DOHH2 (cell line): Measurements from ENCODE around the gene ABR.

ENCODE experiments used
- H3F3A ChIP-seq: fragments of 200-600 bp; sonication (generic), shearing (Covaris generic); 2 replicates; pipeline ENCODE4 v1.6.0; 2016; ENCODE audit warnings: antibody characterized with exemption, mild to moderate bottlenecking; ENCODE audit not compliant: control insufficient read depth, insufficient read depth
- H3K27ac ChIP-seq: fragments of 200-600 bp; sonication (generic); 2 replicates; pipeline ENCODE4 v1.5.1; 2014; ENCODE audit warnings: low read depth, mild to moderate bottlenecking, low read length, moderate library complexity
- H3K27me3 ChIP-seq: fragments of 200-600 bp; sonication (generic); 2 replicates; pipeline ENCODE4 v1.6.1; 2014; ENCODE audit warnings: mild to moderate bottlenecking, low read length, mixed read lengths; ENCODE audit not compliant: control insufficient read depth
- H3K36me3 ChIP-seq: fragments of 200-600 bp; sonication (generic); 2 replicates; pipeline ENCODE4 v1.6.1; 2014; ENCODE audit warnings: mild to moderate bottlenecking, low read length, moderate library complexity, mixed read lengths; ENCODE audit not compliant: control insufficient read depth
- H3K4me1 ChIP-seq: fragments of 200-600 bp; sonication (generic); 2 replicates; pipeline ENCODE4 v1.6.1; 2014; ENCODE audit warnings: mild to moderate bottlenecking, low read length, mixed read lengths; ENCODE audit not compliant: control insufficient read depth
- H3K4me2 ChIP-seq: fragments of 200-600 bp; sonication (generic); 2 replicates; pipeline ENCODE4 v1.6.0; 2014; ENCODE audit warnings: mild to moderate bottlenecking, low read length, moderate library complexity
- H3K4me3 ChIP-seq: fragments of 200-600 bp; sonication (generic); 2 replicates; pipeline ENCODE4 v1.5.1; 2014; ENCODE audit warnings: mild to moderate bottlenecking, low read length, mixed read lengths
- H3K79me2 ChIP-seq: fragments of 200-600 bp; sonication (generic); 2 replicates; pipeline ENCODE4 v1.6.1; 2014; ENCODE audit warnings: mild to moderate bottlenecking, low read length, mixed read lengths; ENCODE audit not compliant: control insufficient read depth
- H3K9me2 ChIP-seq: fragments of 200-600 bp; sonication (generic); replicated peaks from 2 replicates; pipeline ENCODE4 v1.6.1; 2014; ENCODE audit warnings: mild to moderate bottlenecking, low read length, mixed read lengths; ENCODE audit not compliant: control insufficient read depth
- H3K9me3 ChIP-seq: fragments of 200-600 bp; sonication (generic); 2 replicates; pipeline ENCODE4 v1.6.1; 2014; ENCODE audit warnings: antibody characterized with exemption, low read length, mixed read lengths; ENCODE audit not compliant: control insufficient read depth, insufficient read depth
- H4K20me1 ChIP-seq: fragments of 200-600 bp; sonication (generic); 2 replicates; pipeline ENCODE4 v1.6.0; 2014; ENCODE audit warnings: low read depth, mild to moderate bottlenecking, antibody characterized with exemption, low read length, moderate library complexity; ENCODE audit not compliant: control insufficient read depth, insufficient read depth
- EZH2phosphoT487 ChIP-seq: fragments of 200-600 bp; sonication (generic); IDR thresholded peaks from 2 replicates; pipeline ENCODE4 v1.6.1; 2017; ENCODE audit warnings: borderline replicate concordance, mild to moderate bottlenecking, antibody characterized with exemption, low read length, moderate library complexity, mixed read lengths
- TF ChIP-seq, protein P1 (sequence below): fragments of 200-600 bp; sonication (generic); IDR thresholded peaks from one replicate; pipeline ENCODE4 v1.5.1; 2014; ENCODE audit warnings: antibody characterized with exemption, mild to moderate bottlenecking, low read depth, low read length; ENCODE audit not compliant: poor library complexity, severe bottlenecking

Gene ABR

DNA sequence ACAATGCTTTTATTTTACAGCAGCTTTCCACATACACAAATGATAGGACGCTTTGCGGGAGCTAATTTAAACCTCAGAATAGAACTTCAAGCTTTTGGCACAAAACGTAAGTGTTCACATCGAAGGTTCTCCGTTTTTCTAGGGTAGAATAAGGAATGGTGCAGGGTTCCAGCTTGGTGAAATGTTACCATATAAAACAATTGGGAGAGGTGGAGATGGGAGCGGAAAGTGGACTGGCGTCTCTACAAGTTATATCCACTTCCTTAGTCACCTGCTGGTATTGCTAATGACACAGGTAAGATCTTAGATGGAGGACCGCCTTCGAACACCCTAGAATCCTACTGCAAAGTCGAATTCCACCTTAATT lies 198.5 kb downstream of the ABR start:
- H3K27me3 ChIP-seq = peaks cover 22% of the 10 kb centered on the region
- no peaks in the 10 kb centered on the region for H3K36me3 ChIP-seq
- no peaks in the 10 kb centered on the region for H4K20me1 ChIP-seq
- H3K79me2 ChIP-seq = no peaks in the 10 kb centered on the region
- H3F3A ChIP-seq = peaks cover 14% of the 10 kb centered on the region
- H3K9me3 ChIP-seq = no peaks in the 10 kb centered on the region
- no peaks in the 10 kb centered on the region for H3K9me2 ChIP-seq
- peaks cover 23% of the 10 kb centered on the region for H3K4me1 ChIP-seq
- peak overlapping the region; percentile 88 for H3K27ac ChIP-seq
- peak overlapping the region; percentile 94 for H3K4me2 ChIP-seq
- peak overlapping the region; percentile 53 for H3K4me3 ChIP-seq
- TF ChIP-seq, protein P1, sequence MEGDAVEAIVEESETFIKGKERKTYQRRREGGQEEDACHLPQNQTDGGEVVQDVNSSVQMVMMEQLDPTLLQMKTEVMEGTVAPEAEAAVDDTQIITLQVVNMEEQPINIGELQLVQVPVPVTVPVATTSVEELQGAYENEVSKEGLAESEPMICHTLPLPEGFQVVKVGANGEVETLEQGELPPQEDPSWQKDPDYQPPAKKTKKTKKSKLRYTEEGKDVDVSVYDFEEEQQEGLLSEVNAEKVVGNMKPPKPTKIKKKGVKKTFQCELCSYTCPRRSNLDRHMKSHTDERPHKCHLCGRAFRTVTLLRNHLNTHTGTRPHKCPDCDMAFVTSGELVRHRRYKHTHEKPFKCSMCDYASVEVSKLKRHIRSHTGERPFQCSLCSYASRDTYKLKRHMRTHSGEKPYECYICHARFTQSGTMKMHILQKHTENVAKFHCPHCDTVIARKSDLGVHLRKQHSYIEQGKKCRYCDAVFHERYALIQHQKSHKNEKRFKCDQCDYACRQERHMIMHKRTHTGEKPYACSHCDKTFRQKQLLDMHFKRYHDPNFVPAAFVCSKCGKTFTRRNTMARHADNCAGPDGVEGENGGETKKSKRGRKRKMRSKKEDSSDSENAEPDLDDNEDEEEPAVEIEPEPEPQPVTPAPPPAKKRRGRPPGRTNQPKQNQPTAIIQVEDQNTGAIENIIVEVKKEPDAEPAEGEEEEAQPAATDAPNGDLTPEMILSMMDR = peak; percentile 13
- no peak for TF ChIP-seq EZH2phosphoT487

DNA sequence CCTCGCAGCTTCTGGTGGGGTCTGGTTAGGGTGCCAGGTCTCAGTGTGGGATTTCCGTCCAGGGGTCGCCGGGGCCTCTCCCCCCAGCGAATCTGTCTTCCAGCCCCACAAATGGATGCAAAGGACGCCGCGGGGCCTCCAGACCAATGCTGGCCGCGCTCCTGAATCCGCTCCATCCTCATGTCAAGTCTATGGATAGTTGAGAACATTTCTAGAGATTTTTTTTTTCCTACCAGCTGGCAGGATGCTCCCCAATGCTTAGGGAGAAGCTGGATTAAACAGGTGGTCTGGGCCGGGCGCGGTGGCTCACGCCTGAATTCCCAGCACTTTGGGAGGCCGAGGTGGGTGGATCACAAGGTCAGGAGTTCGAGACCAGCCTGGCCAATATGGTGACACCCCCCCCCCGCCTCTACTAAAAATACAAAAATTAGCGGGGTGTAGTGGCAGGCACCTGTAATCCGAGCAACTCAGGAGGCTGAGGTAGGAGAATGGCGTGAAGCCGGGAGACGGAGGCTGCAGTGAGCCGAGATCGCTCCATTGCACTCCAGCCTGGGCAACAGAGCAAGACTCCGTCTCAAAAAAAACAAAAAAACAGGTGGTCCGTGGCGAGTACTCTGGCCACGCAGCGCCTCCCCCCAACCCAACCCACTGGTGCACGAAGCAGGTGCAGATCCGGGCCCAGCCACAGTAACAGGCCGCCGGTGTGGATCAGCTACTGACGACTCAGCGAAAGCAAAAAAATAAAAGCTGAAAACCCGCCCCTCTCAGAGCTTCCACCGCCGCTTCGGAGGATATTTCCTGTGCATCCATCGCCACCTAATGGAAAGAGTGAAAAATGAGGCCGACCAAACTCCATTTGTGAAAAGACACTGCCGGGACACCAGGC lies 199.1 kb downstream of the ABR start:
- TF ChIP-seq EZH2phosphoT487 = no peak
- TF ChIP-seq, protein P1 = peak; percentile 79
- H3K9me2 ChIP-seq = no peaks in the 10 kb centered on the region
- peak overlapping the region; percentile 88 for H3K27ac ChIP-seq
- peak overlapping the region; percentile 74 for H3K4me3 ChIP-seq
- no peaks in the 10 kb centered on the region for H4K20me1 ChIP-seq
- H3F3A ChIP-seq = peaks cover 14% of the 10 kb centered on the region
- H3K4me1 ChIP-seq = peaks cover 23% of the 10 kb centered on the region
- H3K79me2 ChIP-seq = no peaks in the 10 kb centered on the region
- H3K27me3 ChIP-seq = peaks cover 22% of the 10 kb centered on the region
- H3K4me2 ChIP-seq = peak overlapping the region; percentile 94
- no peaks in the 10 kb centered on the region for H3K9me3 ChIP-seq
- no peaks in the 10 kb centered on the region for H3K36me3 ChIP-seq

DNA sequence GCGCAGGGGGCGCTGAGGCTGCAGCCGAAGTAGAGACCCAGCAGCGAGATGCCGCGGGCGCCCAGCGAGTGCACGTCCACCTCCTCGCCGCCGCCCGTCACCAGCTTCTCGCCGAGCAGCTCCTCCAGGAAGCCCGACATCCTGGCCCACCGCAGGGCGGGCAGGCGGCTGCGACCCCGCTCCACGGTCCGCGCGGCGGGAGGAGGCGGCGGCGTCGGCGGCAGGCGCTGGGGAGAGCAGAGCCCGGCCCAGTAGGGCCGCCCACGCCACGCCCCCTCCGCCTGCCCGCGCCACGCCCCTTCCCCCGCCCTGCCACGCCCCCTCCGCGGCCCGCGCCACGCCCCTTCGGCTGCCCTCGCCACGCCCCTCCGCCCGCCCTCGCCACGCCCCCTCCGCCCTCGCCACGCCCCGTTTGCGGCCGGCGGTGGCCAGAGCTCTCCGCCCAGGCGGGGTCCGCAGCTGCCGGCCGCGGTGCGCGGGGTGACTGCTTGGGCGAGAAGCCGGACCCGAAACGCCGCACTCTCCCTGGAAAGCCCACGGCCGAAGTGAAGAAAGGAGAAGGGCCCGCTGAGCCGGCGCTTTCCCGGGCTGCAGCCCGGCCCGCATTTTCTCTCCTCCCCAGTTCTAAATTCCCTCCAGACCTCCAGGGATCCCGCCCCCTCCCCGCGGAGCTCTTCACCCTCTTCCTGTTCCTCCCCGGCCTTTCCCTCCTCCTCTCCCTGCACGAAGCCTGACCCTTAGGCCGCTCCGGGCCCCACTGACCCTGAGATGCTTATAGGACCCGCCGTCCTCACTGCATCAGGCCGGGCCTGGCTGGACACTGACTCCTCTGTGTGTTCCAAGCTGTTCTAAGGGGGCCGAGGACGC lies 200.0 kb downstream of the ABR start, which contains the start of gene NXN:
Gene NXN (minus strand): TSS at position 238 of the 867 bp plus-strand sequence.
- H3K27ac ChIP-seq = peak within 1 kb of the TSS; percentile 88
- H3K4me3 ChIP-seq = peak within 1 kb of the TSS; percentile 76
- no peaks in the 10 kb centered on the region for H3K79me2 ChIP-seq
- no peaks in the 10 kb centered on the region for H4K20me1 ChIP-seq
- H3K4me1 ChIP-seq = peaks cover 23% of the 10 kb centered on the region
- no peaks in the 10 kb centered on the region for H3K36me3 ChIP-seq
- H3F3A ChIP-seq = peaks cover 14% of the 10 kb centered on the region
- H3K27me3 ChIP-seq = peaks cover 22% of the 10 kb centered on the region
- TF ChIP-seq EZH2phosphoT487 = no peak
- TF ChIP-seq, protein P1 = no peak
- no peaks in the 10 kb centered on the region for H3K9me2 ChIP-seq
- H3K9me3 ChIP-seq = no peaks in the 10 kb centered on the region
- peak within 1 kb of the TSS; percentile 94 for H3K4me2 ChIP-seq
